Thyroid gland (tissue), 4 donors: Measurements from ENCODE around the gene COX6B2.
A peak's percentile ranks its signal among the peaks of the same experiment; 100 is the strongest.

Experiments used
- POLR2A ChIP-seq, 2 donors: fragments of 450-650 bp; IDR thresholded peaks; one replicate each; pipeline ENCODE4 v1.6.1; 2017; ENCODE audit warnings: antibody characterized with exemption in 2 of 2, mild to moderate bottlenecking in 2 of 2, moderate library complexity in 1 of 2
- TF ChIP-seq, protein P1 (sequence below), 6 experiments: fragments of 200-600 bp in 3 of 6; fragments of 450-650 bp in 3 of 6; sonication (generic) in 3 of 6; IDR thresholded peaks; one replicate each; pipeline ENCODE4 v1.5.1; 2016 to 2019; ENCODE audit warnings: antibody characterized with exemption in 6 of 6, mild to moderate bottlenecking in 2 of 6, inconsistent platforms in 1 of 6, moderate library complexity in 1 of 6

DNA sequence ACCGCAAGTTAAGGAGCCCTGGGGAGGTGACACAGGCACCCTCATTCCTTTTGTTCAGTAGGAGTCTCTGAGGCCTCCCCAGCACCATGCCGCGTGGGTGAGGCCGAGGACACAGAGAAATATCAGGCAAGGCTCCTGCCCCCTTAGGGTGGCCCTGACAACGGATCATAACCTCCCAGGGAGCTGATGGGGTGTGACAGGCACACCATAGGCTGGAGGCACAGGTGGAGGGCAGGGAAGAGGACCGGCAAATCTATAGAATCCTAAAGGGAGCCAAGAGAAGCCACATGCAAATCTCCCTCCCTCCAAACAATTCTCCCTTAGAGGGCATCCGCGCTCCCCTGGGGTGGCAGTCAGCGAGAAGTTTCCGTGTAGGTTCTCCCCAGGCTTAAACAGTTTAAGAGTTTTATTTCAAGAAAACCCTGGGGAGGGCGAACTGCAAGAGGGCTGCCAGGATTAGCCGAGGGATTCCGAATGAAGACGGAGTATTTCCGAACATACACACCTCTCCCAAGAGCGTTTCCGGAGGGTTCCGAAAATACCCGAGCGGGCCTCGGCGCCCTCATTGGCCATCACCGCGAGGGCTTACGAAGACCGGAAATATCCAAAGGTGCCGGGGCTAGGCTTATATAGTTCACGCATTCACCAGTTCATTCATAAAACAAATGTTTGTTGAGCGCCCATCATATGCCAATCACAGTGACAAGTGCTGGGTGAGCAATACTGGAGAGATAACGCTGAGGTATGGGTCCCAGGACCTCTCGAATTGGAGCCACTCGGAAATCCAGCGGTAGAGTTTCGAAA, 30.6 kb upstream of the COX6B2 start:
- TF ChIP-seq POLR2A (IDR thresholded peaks at IDR 0.05) = peak in 1 of 2 donors; percentile 1
- TF ChIP-seq, protein P1, sequence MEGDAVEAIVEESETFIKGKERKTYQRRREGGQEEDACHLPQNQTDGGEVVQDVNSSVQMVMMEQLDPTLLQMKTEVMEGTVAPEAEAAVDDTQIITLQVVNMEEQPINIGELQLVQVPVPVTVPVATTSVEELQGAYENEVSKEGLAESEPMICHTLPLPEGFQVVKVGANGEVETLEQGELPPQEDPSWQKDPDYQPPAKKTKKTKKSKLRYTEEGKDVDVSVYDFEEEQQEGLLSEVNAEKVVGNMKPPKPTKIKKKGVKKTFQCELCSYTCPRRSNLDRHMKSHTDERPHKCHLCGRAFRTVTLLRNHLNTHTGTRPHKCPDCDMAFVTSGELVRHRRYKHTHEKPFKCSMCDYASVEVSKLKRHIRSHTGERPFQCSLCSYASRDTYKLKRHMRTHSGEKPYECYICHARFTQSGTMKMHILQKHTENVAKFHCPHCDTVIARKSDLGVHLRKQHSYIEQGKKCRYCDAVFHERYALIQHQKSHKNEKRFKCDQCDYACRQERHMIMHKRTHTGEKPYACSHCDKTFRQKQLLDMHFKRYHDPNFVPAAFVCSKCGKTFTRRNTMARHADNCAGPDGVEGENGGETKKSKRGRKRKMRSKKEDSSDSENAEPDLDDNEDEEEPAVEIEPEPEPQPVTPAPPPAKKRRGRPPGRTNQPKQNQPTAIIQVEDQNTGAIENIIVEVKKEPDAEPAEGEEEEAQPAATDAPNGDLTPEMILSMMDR (IDR thresholded peaks at IDR 0.05) = no peak
